Measurements from ENCODE around the gene NR0B2. TPM values are rescaled to one million over a fixed set of nuclear protein-coding genes. Genes with fewer than 3 reads are reported as not detected.

Gene NR0B2
- total and polyA plus RNA-seq, 2 of the 13 experiments (the other 11 are each of a cell fraction or from before 2014, with no cell fraction given): 72.5 to 133 TPM

GRCh38 chr1:26938004-26938658, 24.4 kb upstream of the NR0B2 start (continued):
- TF ChIP-seq AKNA (CRISPR knock-in tag; IDR thresholded peaks at IDR 0.05; ENCODE audit: borderline replicate concordance) (no peak), SCMH1 (CRISPR knock-in tag; IDR thresholded peaks at IDR 0.05; ENCODE audit: borderline replicate concordance) (no peak), FOXO4 (CRISPR knock-in tag; conservative IDR thresholded peaks at IDR 0.05) (no peak), TOE1 (CRISPR knock-in tag; IDR thresholded peaks at IDR 0.05) (no peak), ZNF687 (CRISPR knock-in tag; IDR thresholded peaks at IDR 0.05) (peak; percentile 95), ZBED4 (CRISPR knock-in tag; IDR thresholded peaks at IDR 0.05; ENCODE audit: borderline replicate concordance) (no peak; the same call in 1 of the 2 replicates), SMARCC2 (IDR thresholded peaks at IDR 0.05) (no peak), BORCS8-MEF2B (CRISPR knock-in tag; IDR thresholded peaks at IDR 0.05) (peak; percentile 71), TARDBP (CRISPR knock-in tag; IDR thresholded peaks at IDR 0.05) (peak; percentile 95), TEF (CRISPR knock-in tag; IDR thresholded peaks at IDR 0.05) (no peak), GATA4 (IDR thresholded peaks at IDR 0.05; ENCODE audit: borderline replicate concordance, low read depth) (peak; percentile 74), MAX (IDR thresholded peaks at IDR 0.05) (peak; percentile 40), ZZZ3 (CRISPR knock-in tag; IDR thresholded peaks at IDR 0.05; ENCODE audit: borderline replicate concordance) (no peak; the same call in 1 of the 2 replicates)

Data from HepG2 (cell line).